GM19438 (cell line): ENCODE measurements around the gene IPMK.
"Not testable (repeated sequence)": the region's sequence is repeated elsewhere in the genome, so short reads cannot be mapped to it uniquely, and the experiment has no call there.

ENCODE experiments used
- ATAC-seq: cut with Tn5 transposase; IDR thresholded peaks from one replicate; pipeline ENCODE4 v1.9.1; 2021; ENCODE audit warnings: low read depth; ENCODE audit not compliant: unreplicated experiment

Gene IPMK

GRCh38 chr10:58268454-58268945, 806 bp upstream of the IPMK start:
- peak; percentile 0 for ATAC-seq

GRCh38 chr10:58266826-58267712, 625 bp downstream of the IPMK start:
- peak; percentile 4 for ATAC-seq

- no peak for ATAC-seq
Observed at GRCh38 chr10:58266003-58266825, 1.5 kb downstream of the IPMK start.

- no peak for ATAC-seq
Observed at GRCh38 chr10:58265249-58265648, 2.4 kb downstream of the IPMK start.

- no peak for ATAC-seq
Observed at GRCh38 chr10:58264780-58265179, 2.9 kb downstream of the IPMK start.

GRCh38 chr10:58262766-58263165, 4.9 kb downstream of the IPMK start:
- no peak for ATAC-seq

- no peak for ATAC-seq
Observed at GRCh38 chr10:58260334-58260733, 7.4 kb downstream of the IPMK start.

- ATAC-seq: no peak
Observed at GRCh38 chr10:58258977-58259692, 8.6 kb downstream of the IPMK start.

- not testable (repeated sequence) for ATAC-seq
Observed at GRCh38 chr10:58256013-58256780, 11.5 kb downstream of the IPMK start.

- ATAC-seq: no peak
Observed at GRCh38 chr10:58254644-58255043, 13.1 kb downstream of the IPMK start.

GRCh38 chr10:58253184-58253583, 14.5 kb downstream of the IPMK start:
- no peak for ATAC-seq

- not testable (repeated sequence) for ATAC-seq
Observed at GRCh38 chr10:58244666-58245065, 23.0 kb downstream of the IPMK start.

GRCh38 chr10:58244242-58244641, 23.5 kb downstream of the IPMK start:
- ATAC-seq: not testable (repeated sequence)

- not testable (repeated sequence) for ATAC-seq
Observed at GRCh38 chr10:58243801-58244200, 23.9 kb downstream of the IPMK start.

- no peak for ATAC-seq
Observed at GRCh38 chr10:58243269-58243668, 24.4 kb downstream of the IPMK start.

- ATAC-seq: no peak
Observed at GRCh38 chr10:58241346-58241745, 26.3 kb downstream of the IPMK start.

- no peak for ATAC-seq
Observed at GRCh38 chr10:58240531-58240930, 27.2 kb downstream of the IPMK start.

- no peak for ATAC-seq
Observed at GRCh38 chr10:58239561-58240169, 28.0 kb downstream of the IPMK start.

- ATAC-seq: no peak
Observed at GRCh38 chr10:58237014-58237834, 30.5 kb downstream of the IPMK start.
